ENCODE measurements around the gene RXFP4. TPM values are rescaled to one million over a fixed set of nuclear protein-coding genes. Genes with fewer than 3 reads are reported as not detected.
"Not testable (repeated sequence)": the region's sequence is repeated elsewhere in the genome, so short reads cannot be mapped to it uniquely, and the experiment has no call there.

RXFP4 gene
- polyA plus RNA-seq, 2 of the 4 experiments (the other 2 are of a cell fraction): 0.06 to 0.12 TPM

DNA sequence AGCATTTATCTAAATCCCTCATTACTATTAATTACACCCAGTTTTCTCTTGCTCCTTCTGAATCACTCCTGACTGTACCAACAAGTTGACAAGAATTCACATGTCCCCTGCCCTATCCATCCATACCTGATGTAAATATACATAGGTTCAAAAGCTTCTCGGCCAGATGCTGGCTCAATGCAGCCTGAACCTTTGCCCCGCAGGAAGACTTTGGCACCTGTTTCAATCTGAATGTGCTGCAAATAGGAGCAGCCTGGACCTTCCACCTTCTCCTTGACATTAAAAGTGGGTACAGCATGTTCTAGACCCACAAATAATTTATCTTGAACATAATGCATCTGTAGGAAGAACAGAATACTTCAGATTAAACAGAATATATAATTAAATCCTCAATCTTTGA, 15.9 kb upstream of the RXFP4 start:
- H3K4me3 ChIP-seq: no peak overlapping the region
- ChIA-PET POLR2A (no interaction called here), CTCF (no interaction called here)
- ATAC-seq (no peak), FAIRE-seq (no peak), DNase-seq (ENCODE audit: low read depth in 1 of 2, low spot score in 1 of 2) (no peak)
- TF ChIP-seq RFX5 (IDR thresholded peaks at IDR 0.05) (no peak), CBX2 (IDR thresholded peaks at IDR 0.05; ENCODE audit: borderline replicate concordance, low read depth) (no peak)
- H3K9me3 ChIP-seq: no peaks in the 10 kb centered on the region
- H3K27ac ChIP-seq: no peak overlapping the region
- WGBS (ENCODE audit: missing lambda C conversion rate): 93% methylated on average over 2 of the region's 2 CpGs
- peaks cover 12% of the 10 kb centered on the region for H3K4me1 ChIP-seq
- no peak overlapping the region for H3K4me2 ChIP-seq

DNA sequence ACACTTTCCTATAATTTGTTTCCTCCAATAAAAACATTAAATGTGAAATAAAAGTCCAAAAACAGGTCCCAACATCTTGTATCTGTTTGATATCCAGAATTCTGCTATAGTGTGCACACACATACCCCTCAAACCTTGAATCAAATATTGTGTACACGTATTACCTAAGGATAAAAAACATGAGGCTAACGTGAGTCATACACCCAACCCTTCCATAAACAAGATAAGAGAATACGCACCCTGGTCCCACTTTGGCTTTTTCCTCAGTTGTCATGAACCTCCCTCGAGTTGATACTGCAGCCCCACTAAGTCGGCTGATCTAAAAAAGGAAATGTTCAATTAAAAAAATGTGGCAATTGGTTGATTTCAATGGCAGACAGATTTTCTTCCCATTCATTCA, 12.4 kb upstream of the RXFP4 start:
- 63% methylated on average over 5 of the region's 5 CpGs for WGBS (ENCODE audit: missing lambda C conversion rate)
- CTCF ChIA-PET: interaction anchor here (2.3 to 2.4 kb wide), 2 partner anchors 61 to 67 kb away, joined by 5 to 7 read pairs; no protein-coding TSS in a partner anchor
- POLR2A ChIA-PET: no interaction called here
- DNase-seq (ENCODE audit: low read depth in 1 of 2, low spot score in 1 of 2): no peak
- Histone ChIP-seq H3K4me2 (no peak overlapping the region), H3K4me3 (no peak overlapping the region), H3K9me3 (no peaks in the 10 kb centered on the region), H3K27ac (no peak overlapping the region), H3K4me1 (peaks cover 39% of the 10 kb centered on the region)
- FAIRE-seq: no peak
- TF ChIP-seq CHD4 (IDR thresholded peaks at IDR 0.05; ENCODE audit: borderline replicate concordance) (no peak), TP53 (CRISPR knock-in tag; IDR thresholded peaks at IDR 0.05) (no peak)
- ATAC-seq: no peak

DNA sequence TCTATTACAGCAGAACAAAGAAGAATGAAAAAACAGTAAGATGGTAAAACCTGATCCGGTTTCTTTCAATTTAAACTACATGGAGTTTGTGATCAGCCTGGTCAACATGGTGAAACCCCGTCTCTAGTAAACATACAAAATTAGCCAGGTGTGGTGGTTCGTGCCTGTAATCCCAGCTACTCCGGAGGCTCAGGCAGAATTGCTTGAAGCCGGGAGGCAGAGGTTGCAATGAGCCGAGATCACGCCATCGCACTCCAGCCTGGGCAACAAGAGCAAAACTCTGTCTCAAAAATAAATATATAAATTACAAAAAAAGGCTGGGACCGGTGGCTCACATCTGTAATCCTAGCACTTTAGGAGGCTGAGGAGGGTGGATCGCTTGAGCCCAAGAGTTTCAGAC, 10.7 kb upstream of the RXFP4 start:
- H3K27ac ChIP-seq; H3K4me3 ChIP-seq; DNase-seq (ENCODE audit: low read depth in 1 of 2, low spot score in 1 of 2); H3K9me3 ChIP-seq; ATAC-seq; FAIRE-seq; POLR2A ChIA-PET: not testable (repeated sequence)
- Histone ChIP-seq H3K4me2 (peak overlapping the region; percentile 88), H3K4me1 (peaks cover 39% of the 10 kb centered on the region)
- CTCF ChIA-PET: interaction anchor here (1.0 to 3.6 kb wide), 3 partner anchors 31 to 66 kb away, joined by 4 to 23 read pairs (median 5); no protein-coding TSS in a partner anchor
- 83% methylated on average over 10 of the region's 10 CpGs for WGBS (ENCODE audit: missing lambda C conversion rate)

DNA sequence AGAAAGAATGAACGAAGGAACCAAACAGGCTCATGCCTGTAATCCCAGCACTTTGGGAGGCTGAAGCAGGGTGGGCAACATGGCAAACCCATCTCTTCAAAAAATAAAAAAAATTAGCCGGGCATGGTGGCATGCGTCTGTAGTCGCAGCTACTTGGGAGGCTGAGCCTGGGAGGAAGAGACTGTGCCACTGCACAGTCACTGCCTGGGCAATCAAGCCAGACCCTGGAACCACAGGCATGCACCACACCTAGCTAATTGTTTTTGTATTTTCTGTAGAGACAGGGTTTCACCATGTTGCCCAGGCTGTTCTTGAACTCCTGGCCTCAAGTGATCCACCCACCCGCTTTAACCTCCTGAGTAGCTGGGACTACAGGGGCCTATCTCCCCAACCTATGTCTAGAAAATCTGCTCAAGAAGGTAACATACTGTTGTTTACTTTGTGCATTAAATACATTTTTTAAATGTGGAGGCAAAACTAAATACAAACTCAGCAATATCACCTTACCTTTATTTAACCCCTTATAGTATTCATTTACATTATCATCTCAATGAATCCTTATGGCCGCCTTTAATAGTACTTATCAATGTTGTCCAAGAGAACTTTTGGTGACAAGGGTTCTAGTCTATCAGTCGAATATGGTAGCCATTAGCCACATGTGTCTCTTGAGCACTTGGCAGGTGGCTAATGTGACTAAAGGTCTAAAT, 10.0 kb upstream of the RXFP4 start:
- Histone ChIP-seq H3K4me1 (peaks cover 39% of the 10 kb centered on the region), H3K4me3 (no peak overlapping the region), H3K27ac (no peak overlapping the region), H3K4me2 (peak overlapping the region; percentile 88), H3K9me3 (no peaks in the 10 kb centered on the region)
- TF ChIP-seq FOSB (CRISPR knock-in tag; IDR thresholded peaks at IDR 0.05) (no peak), MAFK (IDR thresholded peaks at IDR 0.05; ENCODE audit: partially characterized antibody) (peak; percentile 41), JUN (IDR thresholded peaks at IDR 0.05) (no peak), HOXA7 (CRISPR knock-in tag; IDR thresholded peaks at IDR 0.05) (no peak), CHD4 (IDR thresholded peaks at IDR 0.05; ENCODE audit: borderline replicate concordance) (no peak)
- TF ChIP-seq, protein P1, sequence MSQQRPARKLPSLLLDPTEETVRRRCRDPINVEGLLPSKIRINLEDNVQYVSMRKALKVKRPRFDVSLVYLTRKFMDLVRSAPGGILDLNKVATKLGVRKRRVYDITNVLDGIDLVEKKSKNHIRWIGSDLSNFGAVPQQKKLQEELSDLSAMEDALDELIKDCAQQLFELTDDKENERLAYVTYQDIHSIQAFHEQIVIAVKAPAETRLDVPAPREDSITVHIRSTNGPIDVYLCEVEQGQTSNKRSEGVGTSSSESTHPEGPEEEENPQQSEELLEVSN (IDR thresholded peaks at IDR 0.05; ENCODE audit: borderline replicate concordance, low read depth): no peak
- FAIRE-seq (no peak), DNase-seq (ENCODE audit: low read depth in 1 of 2, low spot score in 1 of 2) (no peak), ATAC-seq (no peak)
- POLR2A ChIA-PET: interaction anchor here (1.0 kb wide), 1 partner anchor 47 kb away, joined by 3 read pairs; the partner anchor contains the start of gene ARHGEF2
- CTCF ChIA-PET: interaction anchor here (1.9 to 3.6 kb wide), 3 partner anchors 26 to 65 kb away, joined by 5 to 23 read pairs (median 5); no protein-coding TSS in a partner anchor
- 70% methylated on average over 7 of the region's 7 CpGs for WGBS (ENCODE audit: missing lambda C conversion rate)

DNA sequence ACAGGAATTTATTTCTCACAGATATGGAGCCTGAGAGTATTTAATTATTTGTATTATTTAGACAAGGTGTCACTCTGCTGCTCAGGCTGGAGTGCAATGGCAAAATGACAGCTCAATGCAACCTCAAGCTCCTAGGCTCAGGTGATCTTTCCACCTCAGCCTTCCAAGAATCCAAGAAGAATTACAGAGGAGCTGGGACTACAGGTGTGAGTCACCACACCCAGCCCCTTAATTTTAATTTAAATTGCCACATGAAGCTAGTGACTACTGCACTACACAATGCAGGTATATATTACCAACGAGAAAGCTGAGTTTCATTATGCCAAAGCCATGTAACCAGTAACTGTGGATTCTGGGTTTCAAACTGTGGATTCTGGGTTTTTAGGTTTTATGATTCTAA, 9.4 kb upstream of the RXFP4 start:
- H3K4me3 ChIP-seq: no peak overlapping the region
- ATAC-seq (no peak), DNase-seq (ENCODE audit: low read depth in 1 of 2, low spot score in 1 of 2) (no peak), FAIRE-seq (no peak)
- ChIA-PET POLR2A (interaction anchor here (0.6 to 1.6 kb wide), 3 partner anchors 10 to 46 kb away, joined by 3 to 4 read pairs (median 4); partner anchors contain the start of gene ARHGEF2), CTCF (interaction anchor here (1.0 to 3.6 kb wide), 5 partner anchors 15 to 122 kb away, joined by 3 to 23 read pairs (median 4); partner anchors contain the start of gene ARHGEF2)
- WGBS (ENCODE audit: missing lambda C conversion rate): 30% methylated on average over 1 of the region's 1 CpG
- peak overlapping the region; percentile 88 for H3K4me2 ChIP-seq
- no peaks in the 10 kb centered on the region for H3K9me3 ChIP-seq
- H3K4me1 ChIP-seq: peaks cover 39% of the 10 kb centered on the region
- no peak overlapping the region for H3K27ac ChIP-seq
- TF ChIP-seq CBX8 (IDR thresholded peaks at IDR 0.05) (no peak), RNF2 (IDR thresholded peaks at IDR 0.05; ENCODE audit: borderline replicate concordance, low read depth) (no peak), SMC3 (IDR thresholded peaks at IDR 0.05) (no peak), TFCP2L1 (CRISPR knock-in tag; IDR thresholded peaks at IDR 0.05) (no peak), HDAC2 (IDR thresholded peaks at IDR 0.05) (no peak), KDM5A (IDR thresholded peaks at IDR 0.05) (no peak), FOSL2 (IDR thresholded peaks at IDR 0.05) (no peak), FOSL2 (CRISPR knock-in tag; IDR thresholded peaks at IDR 0.05) (no peak), JUNB (IDR thresholded peaks at IDR 0.05) (no peak), POLR2AphosphoS2 (conservative IDR thresholded peaks at IDR 0.05; ENCODE audit: low read length) (no peak), RARB (CRISPR knock-in tag; IDR thresholded peaks at IDR 0.05) (no peak), RAD21 (conservative IDR thresholded peaks at IDR 0.05 in 1 of 2, IDR thresholded peaks at IDR 0.05 in 1 of 2) (no peak), PHF8 (IDR thresholded peaks at IDR 0.05; ENCODE audit: borderline replicate concordance, low read depth) (no peak), NFE2L2 (conservative IDR thresholded peaks at IDR 0.05; ENCODE audit: low read length) (no peak), HOXA7 (CRISPR knock-in tag; IDR thresholded peaks at IDR 0.05) (no peak), POLR2A (IDR thresholded peaks at IDR 0.05; ENCODE audit: low read length) (no peak)
- TF ChIP-seq, protein P2, sequence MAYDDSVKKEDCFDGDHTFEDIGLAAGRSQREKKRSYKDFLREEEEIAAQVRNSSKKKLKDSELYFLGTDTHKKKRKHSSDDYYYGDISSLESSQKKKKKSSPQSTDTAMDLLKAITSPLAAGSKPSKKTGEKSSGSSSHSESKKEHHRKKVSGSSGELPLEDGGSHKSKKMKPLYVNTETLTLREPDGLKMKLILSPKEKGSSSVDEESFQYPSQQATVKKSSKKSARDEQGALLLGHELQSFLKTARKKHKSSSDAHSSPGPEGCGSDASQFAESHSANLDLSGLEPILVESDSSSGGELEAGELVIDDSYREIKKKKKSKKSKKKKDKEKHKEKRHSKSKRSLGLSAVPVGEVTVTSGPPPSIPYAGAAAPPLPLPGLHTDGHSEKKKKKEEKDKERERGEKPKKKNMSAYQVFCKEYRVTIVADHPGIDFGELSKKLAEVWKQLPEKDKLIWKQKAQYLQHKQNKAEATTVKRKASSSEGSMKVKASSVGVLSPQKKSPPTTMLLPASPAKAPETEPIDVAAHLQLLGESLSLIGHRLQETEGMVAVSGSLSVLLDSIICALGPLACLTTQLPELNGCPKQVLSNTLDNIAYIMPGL (CRISPR knock-in tag; IDR thresholded peaks at IDR 0.05; ENCODE audit: borderline replicate concordance): no peak
- TF ChIP-seq, protein P3, sequence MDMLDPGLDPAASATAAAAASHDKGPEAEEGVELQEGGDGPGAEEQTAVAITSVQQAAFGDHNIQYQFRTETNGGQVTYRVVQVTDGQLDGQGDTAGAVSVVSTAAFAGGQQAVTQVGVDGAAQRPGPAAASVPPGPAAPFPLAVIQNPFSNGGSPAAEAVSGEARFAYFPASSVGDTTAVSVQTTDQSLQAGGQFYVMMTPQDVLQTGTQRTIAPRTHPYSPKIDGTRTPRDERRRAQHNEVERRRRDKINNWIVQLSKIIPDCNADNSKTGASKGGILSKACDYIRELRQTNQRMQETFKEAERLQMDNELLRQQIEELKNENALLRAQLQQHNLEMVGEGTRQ (IDR thresholded peaks at IDR 0.05): no peak
